GM08714 (cell line): ENCODE measurements around the gene IL1R2.

ENCODE experiments used
- H3K4me3 ChIP-seq: fragments of 200-500 bp; sonication (Bioruptor generic); 2 replicates; pipeline ENCODE4 v1.5.1; 2014; ENCODE audit warnings: mild to moderate bottlenecking, low read length, inconsistent platforms
- ZNF274 ChIP-seq: IDR thresholded peaks from 2 replicates; pipeline ENCODE4 v1.6.1; 2012; ENCODE audit warnings: mild to moderate bottlenecking, low read depth, low read length

Gene IL1R2

GRCh38 chr2:102043560-102043959 lies 51.8 kb downstream of the IL1R2 start:
- H3K4me3 ChIP-seq: no peak overlapping the region
- no peak for TF ChIP-seq ZNF274

GRCh38 chr2:102044235-102044896 lies 52.6 kb downstream of the IL1R2 start:
- TF ChIP-seq ZNF274: no peak
- no peak overlapping the region for H3K4me3 ChIP-seq

- H3K4me3 ChIP-seq: no peak overlapping the region
- TF ChIP-seq ZNF274: no peak
These were observed 53.3 kb downstream of the IL1R2 start for GRCh38 chr2:102044967-102045489.

GRCh38 chr2:102045697-102046096 lies 53.9 kb downstream of the IL1R2 start:
- no peak overlapping the region for H3K4me3 ChIP-seq
- no peak for TF ChIP-seq ZNF274

GRCh38 chr2:102046135-102046986 lies 54.6 kb downstream of the IL1R2 start:
- no peak overlapping the region for H3K4me3 ChIP-seq
- no peak for TF ChIP-seq ZNF274

- no peak for TF ChIP-seq ZNF274
- H3K4me3 ChIP-seq: no peak overlapping the region
These were observed 56.7 kb downstream of the IL1R2 start for GRCh38 chr2:102048465-102048864.

GRCh38 chr2:102049756-102050443 lies 58.1 kb downstream of the IL1R2 start:
- no peak for TF ChIP-seq ZNF274
- no peak overlapping the region for H3K4me3 ChIP-seq

GRCh38 chr2:102050854-102051391 lies 59.2 kb downstream of the IL1R2 start:
- H3K4me3 ChIP-seq: no peak overlapping the region
- TF ChIP-seq ZNF274: no peak

GRCh38 chr2:102051692-102052277 lies 60.0 kb downstream of the IL1R2 start:
- TF ChIP-seq ZNF274: no peak
- H3K4me3 ChIP-seq: no peak overlapping the region

- TF ChIP-seq ZNF274: no peak
- H3K4me3 ChIP-seq: no peak overlapping the region
These were observed 60.6 kb downstream of the IL1R2 start for GRCh38 chr2:102052365-102052764.

GRCh38 chr2:102053096-102053495 lies 61.3 kb downstream of the IL1R2 start:
- no peak overlapping the region for H3K4me3 ChIP-seq

GRCh38 chr2:102055346-102055990 lies 63.7 kb downstream of the IL1R2 start:
- H3K4me3 ChIP-seq: no peak overlapping the region
- TF ChIP-seq ZNF274: no peak

More at GRCh38 chr2:102053096-102053495, 61.3 kb downstream of the IL1R2 start:
- no peak for TF ChIP-seq ZNF274

GRCh38 chr2:102056079-102056581 lies 64.4 kb downstream of the IL1R2 start:
- no peak overlapping the region for H3K4me3 ChIP-seq
- TF ChIP-seq ZNF274: no peak
